Neural cell (in vitro differentiated cells): ENCODE measurements around the gene FOXJ3. TPM values are rescaled to one million over a fixed set of nuclear protein-coding genes. Genes with fewer than 3 reads are reported as not detected.

Experiments
- H2AFZ ChIP-seq: fragments of 200-600, 300-800 bp; sonication (generic), shearing (Covaris generic); 2 replicates; pipeline ENCODE4 v1.6.0; 2014; ENCODE audit warnings: low read depth, mild to moderate bottlenecking, antibody characterized with exemption, low read length, moderate library complexity
- H3F3A ChIP-seq: fragments of 200-600 bp; shearing (Covaris generic); 2 replicates; pipeline ENCODE4 v1.6.1; 2016; ENCODE audit warnings: mild to moderate bottlenecking, moderate library complexity, mixed read lengths, antibody characterized with exemption, low read length; ENCODE audit not compliant: insufficient read depth, poor library complexity, severe bottlenecking
- H3K27ac ChIP-seq: fragments of 200-600, 300-800 bp; sonication (generic), shearing (Covaris generic); 2 replicates; pipeline ENCODE4 v1.5.1; 2014; ENCODE audit warnings: mild to moderate bottlenecking, low read length, moderate library complexity
- H3K27me3 ChIP-seq: fragments of 300-800, 200-600 bp; sonication (generic), shearing (Covaris generic); 2 replicates; pipeline ENCODE4 v1.6.0; 2014; ENCODE audit warnings: mild to moderate bottlenecking, low read depth, low read length, moderate library complexity; ENCODE audit not compliant: insufficient read depth
- H3K36me3 ChIP-seq: fragments of 300-800, 200-600 bp; sonication (generic), shearing (Covaris generic); 2 replicates; pipeline ENCODE4 v1.5.1; 2014; ENCODE audit warnings: mild to moderate bottlenecking, antibody characterized with exemption, low read length, moderate library complexity; ENCODE audit not compliant: insufficient read depth
- H3K4me2 ChIP-seq: fragments of 300-800, 200-600 bp; sonication (generic), shearing (Covaris generic); 2 replicates; pipeline ENCODE4 v1.6.0; 2014; ENCODE audit warnings: mild to moderate bottlenecking, low read length
- H3K4me3 ChIP-seq: fragments of 300-800, 200-600 bp; sonication (generic), shearing (Covaris generic); 2 replicates; pipeline ENCODE4 v1.5.1; 2014; ENCODE audit warnings: mild to moderate bottlenecking, low read length, moderate library complexity
- H3K79me2 ChIP-seq: fragments of 200-600 bp; shearing (Covaris generic); replicated peaks from 2 replicates; pipeline ENCODE4 v1.6.0; 2014; ENCODE audit warnings: mild to moderate bottlenecking, low read length, moderate library complexity; ENCODE audit not compliant: insufficient read depth
- H3K9ac ChIP-seq: fragments of 300-800, 200-600 bp; sonication (generic), shearing (Covaris generic); 2 replicates; pipeline ENCODE4 v1.6.1; 2016; ENCODE audit warnings: mild to moderate bottlenecking, low read length, mixed read lengths
- H3K9me2 ChIP-seq: fragments of 200-600 bp; shearing (Covaris generic); 2 replicates; pipeline ENCODE4 v1.6.1; 2016; ENCODE audit warnings: mild to moderate bottlenecking, low read length, mixed read lengths; ENCODE audit not compliant: insufficient read depth
- H3K9me3 ChIP-seq: fragments of 200-600, 300-800 bp; sonication (generic), shearing (Covaris generic); 2 replicates; pipeline ENCODE4 v1.6.1; 2016; ENCODE audit warnings: mild to moderate bottlenecking, mixed run types, low read length, moderate library complexity, mixed read lengths
- H4K20me1 ChIP-seq: fragments of 200-600 bp; shearing (Covaris generic); 2 replicates; pipeline ENCODE4 v1.6.1; 2016; ENCODE audit warnings: mild to moderate bottlenecking, mixed run types; ENCODE audit not compliant: insufficient read depth
- CTCF ChIP-seq: fragments of 450-650 bp; IDR thresholded peaks from 2 replicates; pipeline ENCODE4 v1.5.1; 2014; ENCODE audit warnings: antibody characterized with exemption, mild to moderate bottlenecking, moderate library complexity; ENCODE audit not compliant: poor library complexity, severe bottlenecking
- EP300 ChIP-seq: fragments of 450-650 bp; conservative IDR thresholded peaks from 2 replicates; pipeline ENCODE4 v1.6.1; 2014; ENCODE audit warnings: antibody characterized with exemption, mild to moderate bottlenecking, moderate library complexity; ENCODE audit not compliant: poor library complexity, severe bottlenecking
- EZH2 ChIP-seq: fragments of 200-600, 300-800 bp; shearing (Covaris generic), sonication (generic); IDR thresholded peaks from 2 replicates; pipeline ENCODE4 v1.6.1; 2014; ENCODE audit warnings: antibody characterized with exemption, low read length, borderline replicate concordance, mild to moderate bottlenecking; ENCODE audit not compliant: insufficient read depth, poor library complexity, severe bottlenecking
- MXI1 ChIP-seq: fragments of 450-650 bp; conservative IDR thresholded peaks from 2 replicates; pipeline ENCODE4 v1.6.1; 2014; ENCODE audit warnings: antibody characterized with exemption, mild to moderate bottlenecking; ENCODE audit not compliant: poor library complexity, severe bottlenecking
- POLR2AphosphoS5 ChIP-seq: IDR thresholded peaks from 2 replicates; pipeline ENCODE4 v1.6.1; 2012
- RAD21 ChIP-seq: fragments of 450-650 bp; conservative IDR thresholded peaks from 2 replicates; pipeline ENCODE4 v1.6.1; 2014; ENCODE audit warnings: antibody characterized with exemption, mild to moderate bottlenecking, moderate library complexity
- REST ChIP-seq: IDR thresholded peaks from 2 replicates; pipeline ENCODE4 v1.6.1; 2012; ENCODE audit warnings: borderline replicate concordance
- SMC3 ChIP-seq: fragments of 450-650 bp; conservative IDR thresholded peaks from 2 replicates; pipeline ENCODE4 v1.6.1; 2014; ENCODE audit warnings: antibody characterized with exemption, mild to moderate bottlenecking, moderate library complexity; ENCODE audit not compliant: poor library complexity
- TAF1 ChIP-seq: IDR thresholded peaks from 2 replicates; pipeline ENCODE4 v1.6.1; 2012; ENCODE audit warnings: low read depth
- polyA plus RNA-seq: library from polyadenylated mRNA; depleted of rRNA; stranded (reverse); fragments of >200 nt; gene quantifications from 2 replicates; pipeline ENCODE4 v1.2.3, GENCODE V29; 2014

The FOXJ3 gene
- polyA plus RNA-seq, 1 donor from 2014 or later: 36.0 TPM

DNA sequence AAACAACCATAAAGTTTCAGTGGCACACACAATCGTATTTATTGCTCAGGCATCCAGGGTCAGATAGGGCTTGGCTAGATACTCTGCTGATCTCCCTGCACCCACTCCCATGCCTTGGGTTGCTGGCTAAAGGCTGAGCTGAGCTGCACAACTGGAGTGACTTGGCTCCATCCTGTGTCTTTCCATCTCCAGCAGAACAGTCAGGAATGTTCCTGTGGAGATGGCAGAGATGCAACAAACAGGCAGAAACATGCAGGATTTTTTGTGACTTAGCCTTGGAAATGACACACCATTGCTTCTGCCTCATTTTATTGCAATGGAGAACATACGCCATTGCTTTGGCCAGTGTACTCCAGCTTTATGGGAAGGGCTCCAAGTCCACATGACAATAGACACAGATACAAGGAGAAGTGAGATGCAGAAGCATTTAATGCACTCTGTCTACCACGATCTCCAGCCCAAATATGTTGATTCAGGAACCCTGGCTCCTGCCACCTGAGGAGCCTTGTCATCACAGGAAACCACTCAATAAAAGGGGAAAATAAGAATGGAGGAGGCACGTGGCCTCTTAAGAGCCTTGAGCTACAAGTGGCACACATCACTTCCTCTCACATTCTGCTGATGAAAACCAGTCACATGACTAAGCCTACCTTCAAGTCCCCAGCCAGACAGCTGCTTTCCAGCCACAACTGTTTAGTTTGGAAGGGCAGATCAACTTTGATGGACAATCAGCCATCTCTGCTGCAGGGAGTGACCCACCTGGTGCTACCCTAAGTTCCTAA is 191.9 kb downstream of the FOXJ3 start:
- no peak for TF ChIP-seq MXI1
- no peaks in the 10 kb centered on the region for H3K36me3 ChIP-seq
- no peaks in the 10 kb centered on the region for H4K20me1 ChIP-seq
- H3K9me3 ChIP-seq: no peaks in the 10 kb centered on the region
- no peak overlapping the region for H2AFZ ChIP-seq
- no peak overlapping the region for H3K4me3 ChIP-seq
- H3K9ac ChIP-seq: no peak overlapping the region
- no peaks in the 10 kb centered on the region for H3K27me3 ChIP-seq
- H3K27ac ChIP-seq: no peak overlapping the region
- H3K4me2 ChIP-seq: no peak overlapping the region
- no peaks in the 10 kb centered on the region for H3K79me2 ChIP-seq
- H3F3A ChIP-seq: no peaks in the 10 kb centered on the region
- H3K9me2 ChIP-seq: no peaks in the 10 kb centered on the region

- Histone ChIP-seq H3K9ac (no peak overlapping the region), H3K4me3 (no peak overlapping the region), H3K4me2 (no peak overlapping the region), H2AFZ (no peak overlapping the region), H3K9me2 (no peaks in the 10 kb centered on the region), H3K9me3 (no peaks in the 10 kb centered on the region), H3K27me3 (no peaks in the 10 kb centered on the region), H4K20me1 (no peaks in the 10 kb centered on the region), H3K79me2 (no peaks in the 10 kb centered on the region), H3K36me3 (no peaks in the 10 kb centered on the region), H3F3A (no peaks in the 10 kb centered on the region), H3K27ac (no peak overlapping the region)
- no peak for TF ChIP-seq EZH2
- no peak for TF ChIP-seq RAD21
- TF ChIP-seq TAF1: no peak
- no peak for TF ChIP-seq POLR2AphosphoS5
These were observed 193.1 kb downstream of the FOXJ3 start for GRCh38 chr1:42141978-42142377.

DNA sequence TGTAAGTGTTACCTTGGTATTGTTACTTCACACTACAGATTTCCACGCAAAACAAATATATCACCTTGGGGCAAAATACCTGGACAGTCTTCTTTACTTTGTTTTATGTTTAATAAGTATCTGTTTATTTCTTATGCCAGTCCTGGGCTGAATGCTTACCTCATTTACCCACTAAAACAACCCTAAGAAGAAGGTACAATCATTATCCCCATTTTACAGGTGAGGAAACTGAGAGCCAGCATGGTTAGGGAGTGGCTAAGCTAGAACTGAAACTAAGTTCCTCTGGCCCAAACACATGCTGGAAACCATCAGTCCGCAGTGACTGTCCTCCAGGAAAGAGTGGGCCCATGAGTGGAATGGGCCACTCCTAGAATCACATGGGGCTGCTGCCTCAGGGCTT is 194.8 kb downstream of the FOXJ3 start:
- Histone ChIP-seq H3F3A (no peaks in the 10 kb centered on the region), H3K36me3 (no peaks in the 10 kb centered on the region), H3K4me2 (no peak overlapping the region), H3K27ac (no peak overlapping the region), H3K79me2 (no peaks in the 10 kb centered on the region), H2AFZ (no peak overlapping the region), H3K9ac (no peak overlapping the region), H4K20me1 (no peaks in the 10 kb centered on the region), H3K27me3 (no peaks in the 10 kb centered on the region), H3K9me2 (no peaks in the 10 kb centered on the region), H3K4me3 (no peak overlapping the region), H3K9me3 (no peaks in the 10 kb centered on the region)
- TF ChIP-seq REST (no peak), SMC3 (no peak), CTCF (no peak), EP300 (no peak), EZH2 (no peak), RAD21 (no peak), POLR2AphosphoS5 (no peak), MXI1 (no peak), TAF1 (no peak)
